GM12865 (cell line): Measurements from ENCODE around the gene BRME1.

Experiments used
- DNase-seq: peaks from one replicate; pipeline ENCODE4 v3.0.0; 2010; ENCODE audit warnings: low read depth
- H3K4me3 ChIP-seq: 2 replicates; pipeline ENCODE4 v1.5.1; 2011; ENCODE audit warnings: mild to moderate bottlenecking, low read depth, low read length, control low read depth
- TF ChIP-seq, protein P1 (sequence below): IDR thresholded peaks from 2 replicates; pipeline ENCODE4 v1.5.1; 2011; ENCODE audit warnings: low read length, control low read depth, low read depth, inconsistent platforms; ENCODE audit not compliant: insufficient read depth; ENCODE audit errors: missing control alignments

BRME1 gene

DNA sequence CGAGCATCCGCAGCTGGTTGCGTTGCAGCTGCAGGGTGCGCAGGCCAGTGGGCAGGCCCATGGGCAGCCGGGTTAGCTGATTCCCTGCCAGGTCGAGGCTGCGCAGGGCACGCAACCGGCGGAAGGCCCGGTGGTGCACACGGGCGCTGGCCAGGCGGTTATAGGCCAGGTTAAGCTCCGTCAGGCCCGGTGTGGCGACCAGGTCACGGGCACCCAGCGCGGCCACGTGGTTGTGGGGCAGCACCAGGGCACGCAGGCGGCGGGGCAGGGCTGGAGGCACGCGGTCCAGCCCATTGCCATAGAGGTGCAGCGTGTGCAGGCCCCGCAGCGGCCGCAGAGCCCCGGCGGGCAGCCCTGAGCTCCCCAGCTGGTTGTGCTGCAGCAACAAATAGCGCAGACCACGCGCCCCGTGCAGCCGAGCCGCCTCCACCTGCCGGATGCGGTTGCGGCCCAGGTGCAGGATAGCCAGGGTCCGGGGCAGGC is 27.0 kb upstream of the BRME1 start:
- H3K4me3 ChIP-seq = no peak overlapping the region
- no peak for DNase-seq
- TF ChIP-seq, protein P1, sequence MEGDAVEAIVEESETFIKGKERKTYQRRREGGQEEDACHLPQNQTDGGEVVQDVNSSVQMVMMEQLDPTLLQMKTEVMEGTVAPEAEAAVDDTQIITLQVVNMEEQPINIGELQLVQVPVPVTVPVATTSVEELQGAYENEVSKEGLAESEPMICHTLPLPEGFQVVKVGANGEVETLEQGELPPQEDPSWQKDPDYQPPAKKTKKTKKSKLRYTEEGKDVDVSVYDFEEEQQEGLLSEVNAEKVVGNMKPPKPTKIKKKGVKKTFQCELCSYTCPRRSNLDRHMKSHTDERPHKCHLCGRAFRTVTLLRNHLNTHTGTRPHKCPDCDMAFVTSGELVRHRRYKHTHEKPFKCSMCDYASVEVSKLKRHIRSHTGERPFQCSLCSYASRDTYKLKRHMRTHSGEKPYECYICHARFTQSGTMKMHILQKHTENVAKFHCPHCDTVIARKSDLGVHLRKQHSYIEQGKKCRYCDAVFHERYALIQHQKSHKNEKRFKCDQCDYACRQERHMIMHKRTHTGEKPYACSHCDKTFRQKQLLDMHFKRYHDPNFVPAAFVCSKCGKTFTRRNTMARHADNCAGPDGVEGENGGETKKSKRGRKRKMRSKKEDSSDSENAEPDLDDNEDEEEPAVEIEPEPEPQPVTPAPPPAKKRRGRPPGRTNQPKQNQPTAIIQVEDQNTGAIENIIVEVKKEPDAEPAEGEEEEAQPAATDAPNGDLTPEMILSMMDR = no peak

DNA sequence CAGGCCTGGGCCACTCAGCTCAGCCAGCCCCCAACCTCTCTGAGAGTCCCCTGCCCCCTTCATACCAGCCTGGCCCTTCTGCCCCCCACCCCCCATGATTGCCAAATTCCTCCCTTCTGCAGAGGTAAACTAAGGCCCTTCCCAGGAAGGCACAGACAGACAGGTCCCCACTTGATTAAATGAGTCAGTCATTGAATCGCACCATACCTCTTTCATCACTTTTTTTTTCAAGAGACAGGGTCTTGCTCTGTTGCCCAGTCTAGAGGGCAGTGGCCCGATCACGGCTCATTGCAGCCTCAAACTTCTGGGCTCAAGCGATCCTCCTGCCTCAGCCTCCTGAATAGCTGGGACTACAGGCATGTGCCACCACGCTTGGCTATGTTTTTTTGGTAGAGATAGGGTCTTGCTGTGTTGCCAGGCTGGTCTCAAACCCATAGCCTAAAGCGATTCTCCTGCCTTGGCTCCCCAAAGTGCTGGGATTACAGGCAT is 26.3 kb upstream of the BRME1 start:
- TF ChIP-seq, protein P1 = no peak
- no peak for DNase-seq
- H3K4me3 ChIP-seq = no peak overlapping the region

DNA sequence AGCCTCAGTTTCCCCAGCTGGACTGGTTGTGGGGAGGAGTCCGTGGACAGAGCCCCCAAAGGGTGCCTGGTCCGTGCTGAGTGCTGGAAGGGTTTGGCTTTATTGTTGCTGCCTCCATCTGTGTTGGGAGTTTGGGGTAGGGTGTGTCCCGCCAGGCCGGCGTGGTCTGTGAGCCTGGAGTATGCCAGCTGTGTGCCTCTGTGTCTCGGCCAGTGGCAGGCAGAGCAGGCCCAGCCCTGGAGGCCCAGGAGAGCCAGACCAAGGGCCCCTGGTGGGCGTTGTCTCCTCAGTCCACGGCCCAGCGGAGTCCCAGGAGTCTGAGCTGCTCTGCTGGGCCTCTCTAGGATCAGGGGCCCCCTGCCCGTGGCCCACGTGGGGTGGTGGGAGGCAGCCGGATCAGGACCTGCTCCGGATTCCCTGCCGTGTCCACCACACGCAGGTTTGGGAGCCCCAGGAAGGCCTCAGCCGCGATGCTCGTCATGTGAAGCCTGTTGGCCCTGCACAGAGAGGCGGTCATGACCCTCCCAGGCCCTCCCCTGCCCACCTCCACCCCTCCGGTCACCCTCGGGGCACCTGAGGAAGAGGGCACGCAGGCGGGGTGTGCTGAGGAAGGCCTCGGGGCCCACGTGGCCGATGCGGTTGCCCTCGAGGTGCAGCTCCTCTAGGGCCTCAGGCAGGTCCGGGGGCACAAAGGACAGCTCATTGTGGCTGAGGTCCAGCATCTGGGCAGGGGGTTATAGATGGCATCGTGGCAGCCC is 25.7 kb upstream of the BRME1 start:
- TF ChIP-seq, protein P1 = no peak
- DNase-seq = no peak
- H3K4me3 ChIP-seq = no peak overlapping the region

DNA sequence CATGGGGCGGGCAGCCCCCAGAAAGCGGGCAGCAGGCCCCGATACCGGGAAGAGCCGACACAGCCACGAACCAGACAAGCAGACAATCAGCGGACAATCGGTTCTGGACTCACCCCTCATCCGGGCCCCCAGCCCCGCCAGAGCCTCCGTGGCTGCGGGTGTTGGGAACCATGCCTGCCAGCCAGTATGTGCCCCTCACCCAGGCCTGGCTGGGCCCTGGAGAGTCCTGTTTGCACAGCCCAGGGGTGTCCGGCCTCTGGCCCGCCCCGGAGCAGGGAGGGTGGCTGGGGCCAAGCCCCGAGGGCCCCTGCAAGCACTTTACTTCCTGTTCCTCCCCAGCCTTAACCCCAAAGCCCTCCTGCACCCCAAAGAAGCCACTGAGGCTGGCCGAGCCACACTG is 24.5 kb upstream of the BRME1 start:
- TF ChIP-seq, protein P1 = no peak
- H3K4me3 ChIP-seq = no peak overlapping the region
- no peak for DNase-seq

DNA sequence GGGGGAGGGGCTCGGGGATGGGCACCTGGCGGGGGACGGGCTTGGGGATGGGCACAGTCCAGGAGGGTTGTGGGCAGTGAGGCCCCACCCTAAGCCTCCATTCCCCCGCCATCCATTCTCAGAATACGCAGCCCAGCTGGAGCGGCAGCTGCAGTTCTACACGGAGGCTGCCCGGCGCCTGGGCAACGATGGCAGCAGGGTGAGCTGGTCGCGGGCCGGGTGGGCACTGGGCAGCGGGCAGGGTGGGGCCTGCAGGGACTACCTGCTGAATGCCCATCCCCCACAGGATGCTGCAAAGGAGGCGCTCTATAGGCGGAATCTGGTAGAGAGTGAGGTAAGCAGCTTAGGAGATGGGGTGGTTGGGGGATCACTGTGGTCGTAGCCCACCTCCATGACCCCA is 24.0 kb upstream of the BRME1 start:
- no peak for DNase-seq
- H3K4me3 ChIP-seq = no peak overlapping the region
- TF ChIP-seq, protein P1 = no peak

DNA sequence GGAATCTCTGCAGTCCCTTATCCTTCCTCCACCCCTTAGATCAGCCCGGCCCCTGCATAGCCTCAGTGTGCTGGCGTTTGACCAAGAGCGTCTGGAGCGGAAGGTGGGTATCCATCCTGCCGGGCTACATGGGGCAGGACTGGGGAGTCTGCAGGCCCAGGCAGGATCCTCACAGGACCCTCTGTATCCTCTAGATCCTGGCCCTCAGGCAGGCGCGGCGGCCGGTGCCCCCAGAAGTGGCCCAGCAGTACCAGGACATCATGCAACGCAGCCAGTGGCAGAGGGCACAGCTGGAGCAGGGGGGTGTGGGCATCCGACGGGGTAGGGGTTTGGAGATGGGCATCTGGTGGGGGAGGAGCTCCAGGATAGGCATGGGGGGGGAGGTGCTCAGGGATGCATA is 23.4 kb upstream of the BRME1 start:
- no peak for DNase-seq
- H3K4me3 ChIP-seq = no peak overlapping the region
- TF ChIP-seq, protein P1 = no peak

DNA sequence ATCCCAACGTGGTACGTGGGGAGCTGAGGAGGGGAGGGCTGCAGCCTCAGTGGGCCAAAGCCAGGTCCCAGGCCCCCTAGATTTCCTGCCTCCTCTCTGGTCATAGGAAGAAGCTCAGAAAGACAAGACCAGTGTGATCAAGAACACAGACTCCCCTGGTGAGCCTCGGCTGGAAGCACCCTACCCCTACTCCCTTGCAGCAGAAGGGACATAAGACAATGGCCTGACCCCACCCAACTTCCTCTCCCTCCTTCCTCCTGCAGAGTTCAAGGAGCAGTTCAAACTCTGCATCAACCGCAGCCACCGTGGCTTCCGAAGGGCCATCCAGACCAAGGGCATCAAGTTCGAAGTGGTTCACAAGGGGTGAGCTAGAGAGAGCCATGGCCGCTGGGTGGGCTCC is 20.8 kb upstream of the BRME1 start:
- TF ChIP-seq, protein P1 = no peak
- DNase-seq = no peak
- H3K4me3 ChIP-seq = no peak overlapping the region
